ENCODE measurements around the gene EEPD1. TPM values are rescaled to one million over a fixed set of nuclear protein-coding genes. Genes with fewer than 3 reads are reported as not detected.

Gene EEPD1
- total and polyA plus RNA-seq, 2 donors (not counting 3 experiments of a cell fraction or from before 2014, with no cell fraction given): 0.40 to 0.42 TPM

DNA sequence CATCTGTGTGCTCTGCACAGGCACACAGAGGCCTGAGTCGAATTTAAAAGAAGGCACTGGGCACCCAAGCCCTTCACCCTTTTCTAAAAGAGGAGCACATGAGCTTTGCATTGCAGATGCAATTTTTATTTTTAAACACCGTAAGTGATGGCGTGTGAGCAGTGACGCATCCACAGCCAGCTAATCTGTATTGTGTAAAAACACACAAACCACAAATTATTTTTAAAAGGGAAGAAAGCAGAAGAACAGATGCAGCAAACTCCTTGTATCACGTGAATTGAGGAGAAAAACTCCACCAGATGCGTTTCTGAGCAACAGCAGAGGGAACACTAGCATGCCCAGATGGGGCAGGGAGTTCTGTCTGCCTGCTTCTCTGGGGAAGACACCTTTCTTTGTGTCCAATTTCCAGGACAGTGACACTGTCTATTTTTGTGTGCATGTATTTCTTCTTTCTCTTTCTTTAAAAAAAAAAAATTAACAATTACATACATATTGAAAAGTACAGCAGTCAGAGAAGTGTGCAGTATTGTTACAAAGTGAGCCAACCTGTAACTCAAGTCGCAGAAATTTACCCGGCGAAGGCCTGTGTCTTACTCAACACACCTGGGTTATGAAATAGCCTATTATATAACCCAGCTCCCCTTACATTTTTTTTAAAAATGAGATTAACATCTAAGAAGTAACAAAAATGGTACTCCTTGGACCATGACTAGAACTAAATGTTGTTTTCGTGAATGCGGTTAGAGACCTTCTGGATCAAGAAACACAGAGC is 39.2 kb downstream of the EEPD1 start:
- H3K27me3 ChIP-seq (ENCODE audit: control insufficient read depth in 2 of 2, insufficient read depth in 2 of 2, low read length in 2 of 2): no peaks in the 10 kb centered on the region
- no peak for TF ChIP-seq MAX (IDR thresholded peaks at IDR 0.05; ENCODE audit: insufficient read depth, insufficient read length)
- TF ChIP-seq FOS (IDR thresholded peaks at IDR 0.05; ENCODE audit: borderline replicate concordance, insufficient read depth, low read length): no peak
- TF ChIP-seq MYC (IDR thresholded peaks at IDR 0.05; ENCODE audit: low read depth, low read length): no peak
- TF ChIP-seq EZH2 (IDR thresholded peaks at IDR 0.05; ENCODE audit: borderline replicate concordance, low read depth, low read length, severe bottlenecking): no peak
- FAIRE-seq (no peak), DNase-seq (ENCODE audit: low read depth, low spot score) (no peak)
- H3K4me1 ChIP-seq (ENCODE audit: control insufficient read depth, extremely low read depth, insufficient read depth, low read length): no peaks in the 10 kb centered on the region
- no peak overlapping the region for H3K9ac ChIP-seq (replicated peaks; ENCODE audit: extremely low read depth, insufficient read depth, low read length)
- no peak overlapping the region for H3K4me3 ChIP-seq (replicated peaks in 1 of 3; ENCODE audit: insufficient read depth in 1 of 3, low read depth in 1 of 3, low read length in 3 of 3)
- H3K79me2 ChIP-seq (ENCODE audit: control insufficient read depth, insufficient read depth, low read length): no peaks in the 10 kb centered on the region
- POLR2A ChIA-PET: no interaction called here
- no peaks in the 10 kb centered on the region for H3K9me3 ChIP-seq (replicated peaks; ENCODE audit: control insufficient read depth, insufficient read depth, low read length)
- H3K27ac ChIP-seq (ENCODE audit: insufficient read depth, low read depth, low read length): no peak overlapping the region
- no peak overlapping the region for H3K4me2 ChIP-seq (ENCODE audit: insufficient read depth, low read length)
- H3K36me3 ChIP-seq (ENCODE audit: control insufficient read depth in 2 of 2, extremely low read depth in 1 of 2, insufficient read depth in 2 of 2, low read length in 2 of 2): no peaks in the 10 kb centered on the region
- no peak overlapping the region for H2AFZ ChIP-seq (ENCODE audit: low read depth, low read length)
- intact Hi-C loops (cut with micrococcal nuclease) (no loop called here), dilution Hi-C loops (cut with MboI; ENCODE audit: extremely low pct_ligation_motif_present, low sequenced_read_pairs) (no loop called here)
- no TSS peak for BruUV-seq (replicated peaks)
- H4K20me1 ChIP-seq (replicated peaks; ENCODE audit: control insufficient read depth, extremely low read depth, insufficient read depth, low read length): no peaks in the 10 kb centered on the region
- no peaks in the 10 kb centered on the region for H3K9me1 ChIP-seq (replicated peaks; ENCODE audit: control insufficient read depth, extremely low read depth, insufficient read depth, low read length)
- CTCF ChIA-PET: no interaction called here

DNA sequence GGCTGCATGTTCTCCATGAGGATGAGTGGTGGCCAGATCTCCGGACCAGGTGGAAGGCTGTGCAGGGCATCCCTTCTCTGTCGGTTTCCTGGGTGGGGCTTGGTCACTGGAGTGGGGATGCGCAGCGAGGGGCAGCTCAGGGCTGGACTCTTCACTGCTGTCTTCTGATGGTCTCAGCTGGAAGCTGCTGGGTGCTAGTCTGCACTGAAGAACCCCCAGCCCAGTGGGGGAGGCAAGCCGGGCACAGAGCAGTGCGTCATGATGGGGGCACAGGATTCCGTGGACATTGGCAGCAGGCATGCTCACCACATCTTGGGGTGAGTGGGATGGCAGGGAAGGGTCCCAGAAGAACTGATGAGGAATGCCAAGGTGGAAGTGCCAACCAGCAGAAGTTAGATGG is 39.8 kb downstream of the EEPD1 start:
- Histone ChIP-seq H3K9me3 (replicated peaks; ENCODE audit: control insufficient read depth, insufficient read depth, low read length) (no peaks in the 10 kb centered on the region), H3K4me1 (ENCODE audit: control insufficient read depth, extremely low read depth, insufficient read depth, low read length) (no peaks in the 10 kb centered on the region), H3K4me2 (ENCODE audit: insufficient read depth, low read length) (no peak overlapping the region), H3K79me2 (ENCODE audit: control insufficient read depth, insufficient read depth, low read length) (no peaks in the 10 kb centered on the region), H3K36me3 (ENCODE audit: control insufficient read depth in 2 of 2, extremely low read depth in 1 of 2, insufficient read depth in 2 of 2, low read length in 2 of 2) (no peaks in the 10 kb centered on the region), H4K20me1 (replicated peaks; ENCODE audit: control insufficient read depth, extremely low read depth, insufficient read depth, low read length) (no peaks in the 10 kb centered on the region), H3K27me3 (ENCODE audit: control insufficient read depth in 2 of 2, insufficient read depth in 2 of 2, low read length in 2 of 2) (no peaks in the 10 kb centered on the region), H3K27ac (ENCODE audit: insufficient read depth, low read depth, low read length) (no peak overlapping the region), H2AFZ (ENCODE audit: low read depth, low read length) (no peak overlapping the region), H3K9me1 (replicated peaks; ENCODE audit: control insufficient read depth, extremely low read depth, insufficient read depth, low read length) (no peaks in the 10 kb centered on the region), H3K4me3 (replicated peaks in 1 of 3; ENCODE audit: insufficient read depth in 1 of 3, low read depth in 1 of 3, low read length in 3 of 3) (no peak overlapping the region), H3K9ac (replicated peaks; ENCODE audit: extremely low read depth, insufficient read depth, low read length) (no peak overlapping the region)
- ChIA-PET POLR2A (no interaction called here), CTCF (no interaction called here)
- dilution Hi-C loops (cut with MboI; ENCODE audit: extremely low pct_ligation_motif_present, low sequenced_read_pairs): no loop called here
- DNase-seq (ENCODE audit: low read depth, low spot score) (no peak), FAIRE-seq (no peak)
- no TSS peak for BruUV-seq (replicated peaks)
- intact Hi-C loops (cut with micrococcal nuclease): no loop called here
- TF ChIP-seq JUN (IDR thresholded peaks at IDR 0.05; ENCODE audit: borderline replicate concordance, insufficient read depth, insufficient read length, low read depth): no peak
- no peak for TF ChIP-seq MAX (IDR thresholded peaks at IDR 0.05; ENCODE audit: insufficient read depth, insufficient read length)
